Bronchial epithelial cell (primary cell): ENCODE data around the gene RPL31. TPM values are rescaled to one million over a fixed set of nuclear protein-coding genes. Genes with fewer than 3 reads are reported as not detected.

Experiments used
- DNase-seq: peaks from one replicate; pipeline ENCODE4 v3.0.0-alpha.2; 2010; ENCODE audit warnings: low read depth
- FAIRE-seq: peaks from 2 replicates; lab custom pipeline; 2011; peaks lifted over from hg19 to GRCh38; lab: Jason Lieb, UNC
- H3K27me3 ChIP-seq: 2 replicates; pipeline ENCODE4 v1.5.1; 2011; ENCODE audit warnings: low read length; ENCODE audit not compliant: control insufficient read depth, insufficient read depth
- H3K36me3 ChIP-seq: 2 replicates; pipeline ENCODE4 v1.5.1; 2011; ENCODE audit warnings: low read length; ENCODE audit not compliant: control insufficient read depth, insufficient read depth
- H3K4me3 ChIP-seq: 2 replicates; pipeline ENCODE4 v1.5.1; 2011; ENCODE audit warnings: mild to moderate bottlenecking, low read depth, low read length, control low read depth
- total RNA-seq: library from RNA; depleted of rRNA; stranded (reverse); fragments of >200 nt; gene quantifications from 2 replicates; pipeline ENCODE4 v1.2.1, GENCODE V29; 2014
- TF ChIP-seq, protein P1 (sequence below): IDR thresholded peaks from 2 replicates; pipeline ENCODE4 v1.5.1; 2011; ENCODE audit warnings: mild to moderate bottlenecking, moderate library complexity, low read length, control low read depth, inconsistent platforms; ENCODE audit not compliant: insufficient read depth, severe bottlenecking

Gene RPL31
- total RNA-seq, 1 donor from 2014 or later: 2,143 TPM

DNA sequence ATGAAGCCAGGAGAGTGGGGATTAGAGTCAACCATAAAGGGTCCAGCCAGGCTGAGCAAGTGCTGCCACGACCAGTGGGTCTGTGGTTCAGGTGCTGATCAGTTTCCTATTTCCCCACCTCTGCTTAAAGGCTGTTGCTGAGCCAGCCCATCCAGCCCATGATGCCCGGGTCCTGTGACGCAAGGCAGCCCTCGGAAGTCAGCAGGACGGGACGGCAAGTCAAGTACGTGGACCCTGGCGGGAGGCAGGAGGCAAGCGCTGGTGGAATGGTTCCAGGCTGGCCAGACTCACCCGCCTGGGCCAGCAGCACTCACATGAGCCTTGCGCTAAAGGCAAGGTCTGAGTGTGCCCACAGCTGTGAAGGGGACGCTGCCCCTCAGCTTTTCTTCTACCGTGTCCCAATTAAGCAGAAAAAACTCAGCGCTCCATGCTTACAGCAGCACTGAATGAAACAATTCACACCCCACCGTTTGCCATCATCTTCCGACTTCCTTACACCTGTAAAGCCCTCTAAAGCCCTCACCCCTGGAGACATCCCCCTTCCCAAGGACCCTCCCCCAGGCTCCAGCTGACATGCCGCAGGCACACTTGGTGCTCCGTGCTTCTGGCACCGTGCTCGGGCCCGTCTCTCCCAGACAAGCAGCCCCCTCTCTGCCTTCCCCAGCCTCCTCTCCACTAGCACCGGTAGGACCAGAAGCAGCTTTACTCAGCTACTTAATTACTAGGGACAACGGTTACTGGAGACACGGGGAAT lies 11.3 kb upstream of the RPL31 start:
- H3K27me3 ChIP-seq: no peaks in the 10 kb centered on the region
- no peak overlapping the region for H3K4me3 ChIP-seq
- DNase-seq (no peak), FAIRE-seq (no peak)
- H3K36me3 ChIP-seq: peaks cover 4% of the 10 kb centered on the region
- TF ChIP-seq, protein P1, sequence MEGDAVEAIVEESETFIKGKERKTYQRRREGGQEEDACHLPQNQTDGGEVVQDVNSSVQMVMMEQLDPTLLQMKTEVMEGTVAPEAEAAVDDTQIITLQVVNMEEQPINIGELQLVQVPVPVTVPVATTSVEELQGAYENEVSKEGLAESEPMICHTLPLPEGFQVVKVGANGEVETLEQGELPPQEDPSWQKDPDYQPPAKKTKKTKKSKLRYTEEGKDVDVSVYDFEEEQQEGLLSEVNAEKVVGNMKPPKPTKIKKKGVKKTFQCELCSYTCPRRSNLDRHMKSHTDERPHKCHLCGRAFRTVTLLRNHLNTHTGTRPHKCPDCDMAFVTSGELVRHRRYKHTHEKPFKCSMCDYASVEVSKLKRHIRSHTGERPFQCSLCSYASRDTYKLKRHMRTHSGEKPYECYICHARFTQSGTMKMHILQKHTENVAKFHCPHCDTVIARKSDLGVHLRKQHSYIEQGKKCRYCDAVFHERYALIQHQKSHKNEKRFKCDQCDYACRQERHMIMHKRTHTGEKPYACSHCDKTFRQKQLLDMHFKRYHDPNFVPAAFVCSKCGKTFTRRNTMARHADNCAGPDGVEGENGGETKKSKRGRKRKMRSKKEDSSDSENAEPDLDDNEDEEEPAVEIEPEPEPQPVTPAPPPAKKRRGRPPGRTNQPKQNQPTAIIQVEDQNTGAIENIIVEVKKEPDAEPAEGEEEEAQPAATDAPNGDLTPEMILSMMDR: no peak

DNA sequence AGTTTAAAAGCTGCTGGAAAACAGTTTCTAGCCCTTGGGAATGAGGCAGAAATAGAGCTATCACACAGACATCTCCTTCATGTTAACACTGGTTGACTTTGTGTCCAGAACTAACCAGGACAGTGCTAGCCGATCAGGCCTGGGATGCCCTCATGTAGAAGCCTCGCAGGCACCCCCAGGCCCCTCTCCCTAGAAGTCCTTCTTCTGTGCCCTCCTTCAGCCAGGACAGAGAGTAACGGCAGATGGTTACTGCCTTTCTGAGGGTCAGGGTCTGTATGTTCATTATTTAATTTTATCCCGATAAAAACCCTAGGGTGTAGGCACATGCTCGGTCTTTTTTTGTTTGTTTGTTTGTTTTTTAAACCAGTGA lies 10.7 kb upstream of the RPL31 start:
- H3K4me3 ChIP-seq: no peak overlapping the region
- H3K27me3 ChIP-seq: no peaks in the 10 kb centered on the region
- no peak for FAIRE-seq
- H3K36me3 ChIP-seq: peaks cover 2% of the 10 kb centered on the region
- no peak for DNase-seq
- TF ChIP-seq, protein P1: no peak

DNA sequence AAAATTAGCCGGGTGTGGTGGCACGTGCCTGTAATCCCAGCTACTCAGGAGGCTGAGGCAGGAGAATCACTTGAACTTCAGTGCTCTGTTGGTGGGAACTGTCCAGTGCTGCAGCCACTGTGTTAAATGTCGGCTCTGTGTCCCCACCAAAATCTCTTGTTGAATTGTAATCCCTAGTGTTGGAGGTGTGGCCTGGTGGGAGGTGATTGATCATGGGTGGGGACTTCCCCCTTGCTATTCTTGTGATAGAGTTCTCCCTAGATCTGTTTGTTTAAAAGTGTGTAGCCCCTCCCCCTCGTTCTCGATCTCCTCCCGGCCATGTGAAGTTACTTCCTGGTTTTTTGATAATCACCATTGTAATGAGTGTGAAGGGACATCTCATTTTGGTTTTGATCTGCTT lies 9.8 kb upstream of the RPL31 start:
- H3K36me3 ChIP-seq: peaks cover 2% of the 10 kb centered on the region
- no peak for DNase-seq

DNA sequence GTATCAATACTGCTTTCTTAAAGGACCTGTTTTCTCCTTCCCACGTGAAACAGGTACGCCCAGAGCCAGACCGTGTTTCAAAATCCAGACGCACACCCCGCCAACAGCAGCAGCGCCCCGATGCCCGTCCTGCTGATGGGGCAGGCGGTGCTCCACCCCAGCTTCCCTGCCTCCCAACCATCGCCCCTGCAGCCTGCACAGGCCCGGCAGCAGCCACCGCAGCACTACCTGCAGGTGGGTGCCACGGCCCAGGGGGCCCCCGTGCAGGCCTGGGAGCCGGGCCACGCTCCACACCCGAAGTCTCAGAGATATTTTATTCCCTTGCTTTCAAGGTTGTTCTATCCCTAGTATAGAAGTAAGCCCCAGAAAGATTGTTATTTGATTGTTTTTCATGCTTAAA lies 8.8 kb upstream of the RPL31 start:
- FAIRE-seq (no peak), DNase-seq (no peak)
- TF ChIP-seq, protein P1: no peak
- H3K36me3 ChIP-seq: peaks cover 2% of the 10 kb centered on the region
- H3K27me3 ChIP-seq: no peaks in the 10 kb centered on the region
- no peak overlapping the region for H3K4me3 ChIP-seq

More for the DNA sequence above, 9.8 kb upstream of the RPL31 start:
- TF ChIP-seq, protein P1: no peak
- Histone ChIP-seq H3K27me3 (no peaks in the 10 kb centered on the region), H3K4me3 (no peak overlapping the region)
- FAIRE-seq: peak; percentile 66

GRCh38 chr2:100995309-100996075 lies 6.6 kb upstream of the RPL31 start:
- Histone ChIP-seq H3K4me3 (no peak overlapping the region), H3K36me3 (peaks cover 2% of the 10 kb centered on the region), H3K27me3 (no peaks in the 10 kb centered on the region)
- TF ChIP-seq, protein P1: no peak
- DNase-seq (no peak), FAIRE-seq (no peak)
